ENCODE measurements around the gene SLC36A4.
"Not testable (repeated sequence)": the region's sequence is repeated elsewhere in the genome, so short reads cannot be mapped to it uniquely, and the experiment has no call there.

Gene SLC36A4

DNA sequence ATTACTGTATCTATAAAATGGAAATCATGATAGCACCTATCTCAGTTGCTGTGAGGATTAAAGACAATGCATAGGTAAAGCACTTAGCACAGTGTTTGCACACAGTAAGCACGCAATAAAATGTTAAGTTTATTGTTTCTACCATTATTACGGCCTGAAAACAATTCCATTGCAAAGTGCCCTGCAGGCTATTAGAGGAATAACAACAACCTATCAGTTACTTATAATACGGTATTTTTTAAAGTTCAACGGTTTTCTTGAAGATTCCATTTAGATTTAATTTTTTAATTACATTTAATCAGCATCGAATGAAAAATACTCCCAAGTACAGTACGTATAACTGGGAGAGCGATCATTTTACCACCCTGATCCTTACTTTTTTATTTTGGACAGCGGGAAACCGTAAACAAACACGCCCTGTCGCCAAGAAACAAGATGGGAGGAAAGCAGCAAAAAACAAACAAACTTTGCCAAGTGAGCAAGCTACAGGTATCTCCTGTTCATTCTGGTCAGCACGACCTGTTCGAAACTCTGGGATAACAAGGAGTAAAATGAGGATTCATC, 893 bp downstream of the SLC36A4 start:
- H3K4me1 ChIP-seq (ENCODE audit: control insufficient read depth, insufficient read depth, low read length, poor library complexity, severe bottlenecking): peaks cover 3% of the 10 kb centered on the region
- H3K4me3 ChIP-seq (ENCODE audit: insufficient read depth, low read depth, low read length, poor library complexity, severe bottlenecking): peak overlapping the region; percentile 91
- H3K27me3 ChIP-seq (replicated peaks; ENCODE audit: control insufficient read depth, insufficient read depth, low read length, poor library complexity, severe bottlenecking): no peaks in the 10 kb centered on the region
- H3K36me3 ChIP-seq (ENCODE audit: control insufficient read depth, insufficient read depth, low read length): no peaks in the 10 kb centered on the region
- peak overlapping the region; percentile 90 for H3K27ac ChIP-seq (ENCODE audit: insufficient read depth, low read length, poor library complexity, severe bottlenecking)
- no peaks in the 10 kb centered on the region for H3K9me3 ChIP-seq (ENCODE audit: control insufficient read depth, low read length)
- DNase-seq: no peak

DNA sequence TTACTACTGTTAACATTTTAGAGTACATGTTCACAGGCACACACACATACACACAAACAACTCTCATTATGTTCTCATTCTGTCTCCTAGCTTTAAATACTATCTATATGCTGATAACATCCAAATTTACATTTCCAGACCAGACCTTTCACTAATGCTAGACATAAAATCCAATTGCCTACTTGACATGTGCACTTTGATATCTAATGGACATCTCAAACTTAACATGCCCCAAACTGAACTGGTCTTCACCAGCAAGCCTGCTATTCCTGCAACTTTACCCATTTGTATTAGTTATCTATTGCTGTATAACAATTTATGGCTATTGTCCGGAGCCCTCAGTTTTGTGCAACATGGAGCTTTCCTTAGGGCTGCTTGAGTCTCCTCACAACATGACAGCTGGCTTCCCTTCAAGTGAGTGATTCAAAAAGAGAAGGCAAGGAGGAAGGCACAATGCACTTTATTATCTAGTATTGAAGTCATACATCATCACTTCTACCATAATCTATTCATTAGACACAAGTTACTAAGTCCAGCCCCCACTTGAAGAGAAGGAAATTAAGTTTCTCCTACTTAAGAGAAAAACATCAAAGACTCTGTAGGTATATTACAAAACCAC, 3.0 kb downstream of the SLC36A4 start:
- Histone ChIP-seq H3K4me1 (ENCODE audit: control insufficient read depth, insufficient read depth, low read length, poor library complexity, severe bottlenecking) (peaks cover 3% of the 10 kb centered on the region), H3K36me3 (ENCODE audit: control insufficient read depth, insufficient read depth, low read length) (no peaks in the 10 kb centered on the region), H3K9me3 (ENCODE audit: control insufficient read depth, low read length) (no peaks in the 10 kb centered on the region), H3K27ac (ENCODE audit: insufficient read depth, low read length, poor library complexity, severe bottlenecking) (no peak overlapping the region), H3K27me3 (replicated peaks; ENCODE audit: control insufficient read depth, insufficient read depth, low read length, poor library complexity, severe bottlenecking) (no peaks in the 10 kb centered on the region), H3K4me3 (ENCODE audit: insufficient read depth, low read depth, low read length, poor library complexity, severe bottlenecking) (no peak overlapping the region)
- no peak for DNase-seq

DNA sequence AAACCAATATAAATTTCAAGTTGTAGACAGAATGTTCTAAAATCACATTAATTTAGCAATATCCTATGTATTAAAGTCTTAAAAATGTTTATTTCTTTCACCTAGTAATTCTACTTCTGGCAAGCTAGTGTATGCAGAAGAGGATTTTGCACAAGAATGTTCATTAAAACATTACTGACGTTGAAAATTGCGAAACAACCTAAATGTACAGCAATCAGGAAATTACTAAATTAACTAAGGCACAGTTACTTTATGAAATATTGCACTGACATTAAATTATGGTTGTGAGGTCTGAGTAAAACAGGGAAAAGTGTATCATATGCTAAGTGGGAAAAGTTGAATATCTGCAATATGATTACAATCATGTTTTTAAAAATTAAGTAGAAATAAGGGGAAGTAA, 4.1 kb downstream of the SLC36A4 start:
- DNase-seq: no peak
- H3K4me1 ChIP-seq (ENCODE audit: control insufficient read depth, insufficient read depth, low read length, poor library complexity, severe bottlenecking): peaks cover 3% of the 10 kb centered on the region
- H3K9me3 ChIP-seq (ENCODE audit: control insufficient read depth, low read length): no peaks in the 10 kb centered on the region
- no peak overlapping the region for H3K4me3 ChIP-seq (ENCODE audit: insufficient read depth, low read depth, low read length, poor library complexity, severe bottlenecking)
- no peak overlapping the region for H3K27ac ChIP-seq (ENCODE audit: insufficient read depth, low read length, poor library complexity, severe bottlenecking)
- no peaks in the 10 kb centered on the region for H3K27me3 ChIP-seq (replicated peaks; ENCODE audit: control insufficient read depth, insufficient read depth, low read length, poor library complexity, severe bottlenecking)
- H3K36me3 ChIP-seq (ENCODE audit: control insufficient read depth, insufficient read depth, low read length): no peaks in the 10 kb centered on the region

DNA sequence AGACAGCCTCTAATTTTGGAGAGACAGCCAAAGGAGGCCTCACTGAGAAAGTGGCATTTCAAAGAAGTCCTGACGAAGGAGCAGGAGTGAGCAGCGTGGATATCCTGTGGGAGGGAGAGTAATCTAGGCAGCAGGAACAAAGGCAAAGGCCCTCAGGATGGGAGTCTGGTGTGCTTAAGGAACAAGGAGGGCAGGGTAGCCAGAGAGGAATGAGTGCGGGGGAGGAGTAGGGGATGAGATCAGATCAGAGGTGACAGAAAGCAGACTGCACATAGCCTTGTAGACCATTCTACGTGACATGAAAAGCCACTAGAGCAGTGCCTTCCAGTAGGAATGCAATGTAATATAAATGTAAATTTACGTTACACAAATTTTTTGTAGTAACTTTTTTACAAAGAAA, 5.6 kb downstream of the SLC36A4 start:
- DNase-seq: no peak
- H3K36me3 ChIP-seq (ENCODE audit: control insufficient read depth, insufficient read depth, low read length): no peaks in the 10 kb centered on the region
- no peak overlapping the region for H3K4me3 ChIP-seq (ENCODE audit: insufficient read depth, low read depth, low read length, poor library complexity, severe bottlenecking)
- H3K4me1 ChIP-seq (ENCODE audit: control insufficient read depth, insufficient read depth, low read length, poor library complexity, severe bottlenecking): peaks cover 3% of the 10 kb centered on the region
- no peak overlapping the region for H3K27ac ChIP-seq (ENCODE audit: insufficient read depth, low read length, poor library complexity, severe bottlenecking)
- no peaks in the 10 kb centered on the region for H3K9me3 ChIP-seq (ENCODE audit: control insufficient read depth, low read length)
- no peaks in the 10 kb centered on the region for H3K27me3 ChIP-seq (replicated peaks; ENCODE audit: control insufficient read depth, insufficient read depth, low read length, poor library complexity, severe bottlenecking)

DNA sequence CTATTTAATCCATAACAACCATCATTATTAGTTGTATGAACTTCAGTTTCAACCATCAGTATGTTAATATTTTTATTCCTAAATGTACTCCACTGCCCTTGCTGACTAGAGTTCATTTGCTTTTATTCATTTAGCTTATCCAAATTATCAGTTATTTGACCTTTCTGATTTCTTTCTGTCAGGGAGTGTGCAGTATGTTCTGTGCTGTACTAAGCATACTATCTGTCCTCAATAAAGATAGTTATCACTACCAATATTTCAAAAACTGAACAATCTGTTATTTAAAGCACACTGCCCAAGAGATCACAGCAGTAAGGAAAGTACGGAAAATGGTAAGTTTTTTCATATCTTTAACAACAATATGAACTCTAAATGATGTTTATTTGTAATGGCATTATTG, 8.3 kb downstream of the SLC36A4 start:
- DNase-seq: no peak
- Histone ChIP-seq H3K4me1 (ENCODE audit: control insufficient read depth, insufficient read depth, low read length, poor library complexity, severe bottlenecking) (no peaks in the 10 kb centered on the region), H3K27me3 (replicated peaks; ENCODE audit: control insufficient read depth, insufficient read depth, low read length, poor library complexity, severe bottlenecking) (no peaks in the 10 kb centered on the region), H3K27ac (ENCODE audit: insufficient read depth, low read length, poor library complexity, severe bottlenecking) (no peak overlapping the region), H3K36me3 (ENCODE audit: control insufficient read depth, insufficient read depth, low read length) (no peaks in the 10 kb centered on the region), H3K9me3 (ENCODE audit: control insufficient read depth, low read length) (no peaks in the 10 kb centered on the region), H3K4me3 (ENCODE audit: insufficient read depth, low read depth, low read length, poor library complexity, severe bottlenecking) (no peak overlapping the region)

DNA sequence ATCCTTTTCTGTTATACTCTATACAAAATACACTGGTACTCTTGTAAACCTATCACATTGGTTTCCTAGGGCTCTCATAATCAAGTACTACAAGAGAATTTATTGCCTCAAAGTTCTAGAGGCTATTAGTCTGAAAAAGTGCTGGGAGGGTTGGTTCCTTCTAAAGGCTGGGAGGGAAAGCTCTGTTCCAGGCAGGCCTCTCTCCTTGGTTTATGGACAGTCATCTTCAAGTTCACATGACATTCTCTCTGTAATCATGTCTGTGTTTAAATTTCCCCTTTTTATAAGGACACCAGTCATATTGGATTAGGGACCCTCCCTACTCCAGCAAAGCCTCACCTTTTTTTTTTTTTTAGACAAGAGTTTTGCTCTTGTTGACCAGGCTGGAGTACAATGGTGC, 9.1 kb downstream of the SLC36A4 start:
- H3K27me3 ChIP-seq (replicated peaks; ENCODE audit: control insufficient read depth, insufficient read depth, low read length, poor library complexity, severe bottlenecking): no peaks in the 10 kb centered on the region
- H3K27ac ChIP-seq (ENCODE audit: insufficient read depth, low read length, poor library complexity, severe bottlenecking): no peak overlapping the region
- H3K4me3 ChIP-seq (ENCODE audit: insufficient read depth, low read depth, low read length, poor library complexity, severe bottlenecking): no peak overlapping the region
- H3K4me1 ChIP-seq (ENCODE audit: control insufficient read depth, insufficient read depth, low read length, poor library complexity, severe bottlenecking): no peaks in the 10 kb centered on the region
- H3K36me3 ChIP-seq (ENCODE audit: control insufficient read depth, insufficient read depth, low read length): no peaks in the 10 kb centered on the region
- DNase-seq: no peak
- H3K9me3 ChIP-seq (ENCODE audit: control insufficient read depth, low read length): no peaks in the 10 kb centered on the region

DNA sequence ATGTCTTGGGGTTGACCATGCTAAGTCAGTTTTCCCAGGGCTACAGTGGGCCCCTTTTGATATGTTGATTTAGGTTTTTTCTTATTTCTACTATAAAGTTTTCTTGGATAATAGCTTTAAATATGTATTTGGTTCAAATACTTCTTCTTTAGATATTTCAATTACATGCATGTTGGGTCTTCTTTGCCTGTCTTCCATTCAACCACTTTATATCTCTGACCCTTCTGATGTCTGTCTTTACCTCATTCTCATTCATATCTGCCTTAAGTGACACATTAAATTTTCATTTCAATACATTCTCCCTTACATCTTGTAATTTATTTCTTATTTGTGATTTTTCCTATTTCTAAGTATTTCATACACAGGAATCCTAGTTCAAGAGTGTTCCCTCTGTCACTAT, 10.5 kb downstream of the SLC36A4 start:
- H3K27ac ChIP-seq (ENCODE audit: insufficient read depth, low read length, poor library complexity, severe bottlenecking): no peak overlapping the region
- no peak for DNase-seq
- no peak overlapping the region for H3K4me3 ChIP-seq (ENCODE audit: insufficient read depth, low read depth, low read length, poor library complexity, severe bottlenecking)
- H3K9me3 ChIP-seq (ENCODE audit: control insufficient read depth, low read length): no peaks in the 10 kb centered on the region
- H3K27me3 ChIP-seq (replicated peaks; ENCODE audit: control insufficient read depth, insufficient read depth, low read length, poor library complexity, severe bottlenecking): no peaks in the 10 kb centered on the region
- no peaks in the 10 kb centered on the region for H3K36me3 ChIP-seq (ENCODE audit: control insufficient read depth, insufficient read depth, low read length)
- H3K4me1 ChIP-seq (ENCODE audit: control insufficient read depth, insufficient read depth, low read length, poor library complexity, severe bottlenecking): no peaks in the 10 kb centered on the region

DNA sequence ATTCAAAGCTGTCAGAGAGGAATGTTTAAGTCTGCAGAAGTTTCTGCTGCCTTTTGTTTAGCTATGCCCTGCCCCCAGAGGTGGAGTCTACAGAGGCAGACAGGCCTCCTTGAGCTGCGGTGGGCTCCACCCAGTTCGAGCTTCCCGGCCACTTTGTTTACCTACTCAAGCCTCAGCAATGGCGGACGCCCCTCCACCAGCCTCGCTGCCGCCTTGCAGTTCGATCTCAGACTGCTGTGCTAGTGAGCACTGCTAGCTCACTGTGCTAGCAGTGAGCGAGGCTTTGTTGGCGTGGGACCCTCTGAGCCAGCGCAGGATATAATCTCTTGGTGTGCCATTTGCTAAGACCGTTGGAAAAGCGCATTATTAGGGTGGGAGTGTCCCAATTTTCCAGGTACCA, 19.9 kb downstream of the SLC36A4 start:
- H3K27ac ChIP-seq (ENCODE audit: insufficient read depth, low read length, poor library complexity, severe bottlenecking); H3K4me1 ChIP-seq (ENCODE audit: control insufficient read depth, insufficient read depth, low read length, poor library complexity, severe bottlenecking); H3K9me3 ChIP-seq (ENCODE audit: control insufficient read depth, low read length); DNase-seq; H3K4me3 ChIP-seq (ENCODE audit: insufficient read depth, low read depth, low read length, poor library complexity, severe bottlenecking); H3K36me3 ChIP-seq (ENCODE audit: control insufficient read depth, insufficient read depth, low read length); H3K27me3 ChIP-seq (replicated peaks; ENCODE audit: control insufficient read depth, insufficient read depth, low read length, poor library complexity, severe bottlenecking): not testable (repeated sequence)

DNA sequence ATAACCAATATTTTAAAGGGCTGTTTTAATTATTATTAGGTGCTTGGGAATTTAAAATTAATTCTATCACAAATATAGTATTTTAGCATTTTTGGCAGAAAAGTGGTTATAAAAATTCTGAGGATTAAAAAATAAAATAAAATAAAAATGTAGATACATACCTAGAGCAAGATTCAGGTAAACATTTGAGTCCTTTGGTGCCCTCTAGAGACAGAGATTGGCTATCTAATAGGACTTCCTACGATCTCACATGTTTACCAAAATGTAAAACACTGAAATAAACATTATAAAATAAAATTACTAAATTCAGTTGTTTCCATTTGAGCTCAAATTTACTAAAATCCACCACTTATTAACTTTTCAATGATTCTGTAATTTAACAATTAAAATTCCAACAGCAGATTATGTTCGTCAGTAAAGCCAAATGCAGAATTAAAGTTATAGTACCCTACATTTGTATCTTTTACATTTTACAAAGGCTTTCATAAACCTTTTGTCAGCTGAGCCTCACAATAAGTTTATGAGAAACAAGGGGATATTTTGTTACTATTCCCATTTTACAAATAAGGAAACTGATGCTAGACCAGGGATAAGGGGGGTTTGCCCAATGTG, 27.7 kb downstream of the SLC36A4 start:
- no peaks in the 10 kb centered on the region for H3K36me3 ChIP-seq (ENCODE audit: control insufficient read depth, insufficient read depth, low read length)
- H3K4me1 ChIP-seq (ENCODE audit: control insufficient read depth, insufficient read depth, low read length, poor library complexity, severe bottlenecking): no peaks in the 10 kb centered on the region
- no peaks in the 10 kb centered on the region for H3K9me3 ChIP-seq (ENCODE audit: control insufficient read depth, low read length)
- H3K27me3 ChIP-seq (replicated peaks; ENCODE audit: control insufficient read depth, insufficient read depth, low read length, poor library complexity, severe bottlenecking): no peaks in the 10 kb centered on the region
- H3K27ac ChIP-seq (ENCODE audit: insufficient read depth, low read length, poor library complexity, severe bottlenecking): no peak overlapping the region
- H3K4me3 ChIP-seq (ENCODE audit: insufficient read depth, low read depth, low read length, poor library complexity, severe bottlenecking): no peak overlapping the region
- no peak for DNase-seq

DNA sequence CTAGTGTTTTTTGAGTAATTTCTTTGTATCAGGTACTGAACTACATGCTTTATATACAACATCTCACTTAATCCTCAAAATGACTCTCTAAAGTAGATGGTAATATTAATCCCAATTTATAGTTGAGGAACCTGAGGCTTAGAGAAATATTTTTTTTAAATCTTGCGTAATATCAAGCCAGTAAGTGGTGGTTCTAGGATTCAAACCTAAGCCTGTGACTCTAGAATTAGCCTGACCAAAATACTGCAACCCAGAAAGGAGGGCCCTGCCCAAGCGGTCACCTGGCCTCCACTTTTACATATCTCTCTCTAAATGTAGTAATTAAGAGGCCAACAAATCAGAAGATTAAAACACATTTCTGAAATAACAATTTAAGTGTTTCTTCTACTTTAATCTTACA, 28.6 kb downstream of the SLC36A4 start:
- Histone ChIP-seq H3K4me1 (ENCODE audit: control insufficient read depth, insufficient read depth, low read length, poor library complexity, severe bottlenecking) (no peaks in the 10 kb centered on the region), H3K9me3 (ENCODE audit: control insufficient read depth, low read length) (no peaks in the 10 kb centered on the region), H3K27ac (ENCODE audit: insufficient read depth, low read length, poor library complexity, severe bottlenecking) (no peak overlapping the region), H3K4me3 (ENCODE audit: insufficient read depth, low read depth, low read length, poor library complexity, severe bottlenecking) (no peak overlapping the region), H3K27me3 (replicated peaks; ENCODE audit: control insufficient read depth, insufficient read depth, low read length, poor library complexity, severe bottlenecking) (no peaks in the 10 kb centered on the region), H3K36me3 (ENCODE audit: control insufficient read depth, insufficient read depth, low read length) (no peaks in the 10 kb centered on the region)
- no peak for DNase-seq

Measured in effector memory CD4-positive, alpha-beta T cell (primary cell).